ENCODE results near the gene BMPER.

Gene BMPER

GRCh38 chr7:34081935-34082334 lies 176.6 kb downstream of the BMPER start:
- in situ Hi-C loops (cut with MboI; ENCODE audit: low sequenced_read_pairs, unreplicated experiment) = no loop called here
- DNase-seq (ENCODE audit: low spot score) = no peak
- no peak for TF ChIP-seq CTCF (IDR thresholded peaks at IDR 0.05; ENCODE audit: borderline replicate concordance, control extremely low read depth, extremely low read depth, insufficient read depth, missing control alignments)

DNA sequence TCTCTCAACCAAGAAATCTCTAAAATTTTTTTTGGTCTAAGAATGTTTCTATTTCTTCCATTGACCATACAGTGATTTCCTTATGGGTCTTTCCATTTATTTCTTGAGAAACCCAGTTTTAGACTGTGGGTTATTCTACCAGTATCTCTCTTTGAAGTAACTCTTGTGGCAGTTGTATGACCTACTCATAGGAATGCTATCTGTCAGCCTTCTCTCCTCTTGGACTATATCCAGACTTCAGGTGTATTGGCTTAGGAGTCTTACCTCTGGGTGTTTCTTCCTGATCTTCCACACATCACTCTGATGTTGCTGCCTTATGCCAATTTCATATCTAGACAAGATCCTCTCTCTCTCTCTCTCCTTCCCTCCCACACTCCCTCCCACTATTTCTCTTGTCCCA lies 178.1 kb downstream of the BMPER start:
- TF ChIP-seq CTCF (IDR thresholded peaks at IDR 0.05; ENCODE audit: borderline replicate concordance, control extremely low read depth, extremely low read depth, insufficient read depth, missing control alignments) = no peak
- in situ Hi-C loops (cut with MboI; ENCODE audit: low sequenced_read_pairs, unreplicated experiment) = no loop called here
- DNase-seq (ENCODE audit: low spot score) = no peak

GRCh38 chr7:34084651-34085050 lies 179.3 kb downstream of the BMPER start:
- no peak for TF ChIP-seq CTCF (IDR thresholded peaks at IDR 0.05; ENCODE audit: borderline replicate concordance, control extremely low read depth, extremely low read depth, insufficient read depth, missing control alignments)
- no peak for DNase-seq (ENCODE audit: low spot score)
- in situ Hi-C loops (cut with MboI; ENCODE audit: low sequenced_read_pairs, unreplicated experiment) = no loop called here

- in situ Hi-C loops (cut with MboI; ENCODE audit: low sequenced_read_pairs, unreplicated experiment) = no loop called here
- DNase-seq (ENCODE audit: low spot score) = no peak
- TF ChIP-seq CTCF (IDR thresholded peaks at IDR 0.05; ENCODE audit: borderline replicate concordance, control extremely low read depth, extremely low read depth, insufficient read depth, missing control alignments) = no peak
Observed at GRCh38 chr7:34086064-34086463, 180.7 kb downstream of the BMPER start.

DNA sequence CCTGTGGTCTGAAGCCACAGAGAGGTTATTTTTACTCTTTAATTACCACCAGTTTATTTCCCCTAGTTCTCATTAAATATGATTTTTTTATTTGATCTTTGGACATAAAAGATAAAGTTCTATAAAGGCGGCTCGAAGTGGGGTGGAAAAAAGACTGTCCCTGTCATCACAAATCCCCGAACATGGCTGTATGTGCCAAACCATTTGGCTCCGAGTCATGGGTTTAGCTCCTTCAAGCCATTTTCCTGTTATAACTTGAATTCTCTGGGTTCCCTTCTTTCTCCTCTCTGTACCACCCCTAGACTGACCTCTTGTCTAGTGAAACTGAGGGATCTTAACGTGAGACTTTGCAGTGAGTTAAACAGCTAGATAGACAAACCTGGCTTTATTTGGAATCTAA lies 181.6 kb downstream of the BMPER start:
- DNase-seq (ENCODE audit: low spot score) = no peak
- TF ChIP-seq CTCF (IDR thresholded peaks at IDR 0.05; ENCODE audit: borderline replicate concordance, control extremely low read depth, extremely low read depth, insufficient read depth, missing control alignments) = no peak
- in situ Hi-C loops (cut with MboI; ENCODE audit: low sequenced_read_pairs, unreplicated experiment) = no loop called here

DNA sequence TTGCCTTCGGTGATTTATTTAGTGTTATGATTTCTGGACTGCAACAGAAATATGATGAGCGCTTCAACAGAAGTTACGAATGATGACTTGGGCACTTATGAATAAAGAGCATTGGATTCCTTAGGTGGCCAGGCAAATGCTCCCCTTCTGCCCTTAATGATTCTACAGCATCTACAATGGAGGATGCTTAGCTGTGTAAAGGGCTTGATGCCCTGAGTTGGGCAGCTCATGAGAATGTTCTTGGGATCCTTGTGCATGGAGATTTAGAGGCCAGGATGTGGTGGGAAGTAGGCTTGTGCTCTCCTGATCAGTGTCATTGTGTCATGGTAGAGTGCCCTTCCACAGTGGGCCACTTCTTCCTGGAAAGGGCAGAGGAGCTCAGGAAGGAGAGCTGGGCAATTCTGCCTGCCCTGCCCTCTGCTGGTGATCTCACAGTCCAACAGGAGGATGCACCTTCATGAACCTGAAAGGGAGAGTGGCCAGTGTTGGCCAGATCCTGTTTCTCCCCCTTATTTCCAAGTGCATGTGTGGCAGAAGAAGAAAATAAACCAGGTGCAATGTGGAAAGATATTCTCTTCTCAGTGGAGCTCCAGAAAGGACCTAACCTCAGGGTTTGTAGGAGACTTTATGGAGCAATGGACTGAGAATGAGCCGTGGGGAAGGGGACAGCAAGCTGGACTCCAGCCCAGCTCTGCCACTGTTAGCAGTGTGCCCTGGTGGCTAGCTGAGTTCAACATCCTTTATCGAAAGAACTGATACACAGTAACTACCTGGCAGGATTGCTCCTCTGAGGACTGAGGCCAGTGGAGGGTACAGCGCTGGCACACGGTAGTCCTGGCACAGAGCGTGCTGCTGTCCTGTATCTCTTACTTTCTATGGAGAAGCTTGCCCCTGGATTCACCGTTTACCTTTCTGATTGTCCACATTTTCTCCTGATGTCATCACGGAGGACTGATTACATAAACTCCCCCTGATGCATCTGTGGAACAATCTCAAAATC lies 182.9 kb downstream of the BMPER start:
- peak; percentile 48 for TF ChIP-seq CTCF (IDR thresholded peaks at IDR 0.05; ENCODE audit: borderline replicate concordance, control extremely low read depth, extremely low read depth, insufficient read depth, missing control alignments)
- in situ Hi-C loops (cut with MboI; ENCODE audit: low sequenced_read_pairs, unreplicated experiment) = no loop called here
- no peak for DNase-seq (ENCODE audit: low spot score)

Measured in GM13976 (cell line).